Pulmonary artery endothelial cell (primary cell): ENCODE measurements around the gene CAMTA1. TPM values are rescaled to one million over a fixed set of nuclear protein-coding genes. Genes with fewer than 3 reads are reported as not detected.

Source experiments
- DNase-seq: peaks from one replicate; pipeline ENCODE4 v3.0.0-alpha.2; 2011; ENCODE audit warnings: low read depth, low spot score
- total RNA-seq: library from RNA; depleted of rRNA; stranded (reverse); fragments of >200 nt; gene quantifications from 2 replicates; pipeline ENCODE4 v1.2.3, GENCODE V29; 2014

The CAMTA1 gene
- total RNA-seq, 1 donor from 2014 or later = 54.0 TPM

DNA sequence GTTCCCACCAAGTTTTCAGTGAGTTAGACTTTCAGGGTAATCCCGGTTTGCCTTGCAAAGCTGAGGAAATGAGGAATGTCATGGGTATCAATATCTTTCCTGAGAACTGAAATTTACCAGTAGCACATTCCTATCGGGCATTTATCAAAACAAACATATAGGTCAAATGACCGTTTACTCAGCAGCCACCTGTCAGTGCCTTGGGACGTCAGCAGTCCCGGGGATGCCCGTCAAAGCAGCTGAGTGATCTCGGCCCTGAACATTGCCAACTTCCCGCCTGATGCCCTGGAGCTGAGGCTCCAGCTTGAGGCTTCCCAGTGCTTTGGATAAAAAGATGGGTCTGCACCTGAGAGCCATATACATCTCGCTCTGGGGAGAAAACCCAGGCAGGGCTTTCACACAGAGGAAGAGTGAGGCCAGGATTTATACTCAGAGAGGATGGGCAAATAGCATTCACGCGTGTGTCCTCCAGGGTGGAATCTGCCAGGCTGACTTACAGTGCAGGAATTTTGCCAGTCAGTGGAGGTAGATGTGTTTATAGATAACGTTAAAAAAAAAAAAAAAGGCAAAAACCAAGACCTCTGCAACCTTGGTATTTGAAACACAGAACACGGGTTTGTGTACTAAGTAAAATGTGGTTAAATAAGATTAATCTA lies 550.1 kb downstream of the CAMTA1 start:
- DNase-seq = no peak

DNA sequence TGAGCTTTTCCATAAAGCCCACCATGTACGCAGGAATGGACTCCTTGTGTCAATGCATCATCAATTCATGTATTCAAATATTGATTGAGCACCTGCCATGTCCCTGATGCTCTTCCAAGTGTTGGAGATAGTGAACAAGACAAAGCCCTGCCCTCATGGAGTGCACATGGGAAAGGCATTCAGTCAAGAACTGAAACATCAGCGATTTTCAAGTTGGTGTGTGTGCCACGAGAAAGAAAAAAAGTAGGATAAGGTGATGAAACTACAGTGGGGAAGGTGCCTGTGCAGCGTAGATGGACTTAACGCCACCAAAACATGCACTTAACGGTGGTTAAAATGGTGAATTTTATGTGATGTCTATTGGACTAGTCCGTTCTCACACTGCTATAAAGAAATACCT lies 553.2 kb downstream of the CAMTA1 start:
- DNase-seq = no peak

DNA sequence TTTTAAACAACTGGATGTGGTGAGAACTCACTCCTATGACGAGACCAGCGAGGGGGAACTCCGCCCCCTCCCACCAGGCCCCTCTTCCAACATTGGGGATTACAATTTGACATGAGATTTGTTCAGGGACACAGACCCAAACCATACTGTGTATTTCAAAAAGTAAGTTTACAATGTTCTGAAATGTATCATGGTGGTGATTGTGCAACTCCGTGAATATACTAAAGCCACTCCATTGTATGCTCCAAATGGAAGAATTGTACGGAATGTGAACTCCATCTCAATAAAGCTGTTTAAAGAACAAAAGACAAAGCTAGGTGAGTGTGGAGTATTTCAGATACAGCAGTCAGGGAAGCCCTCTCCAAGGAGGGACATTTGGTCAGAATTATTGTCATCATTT lies 553.8 kb downstream of the CAMTA1 start:
- DNase-seq = no peak

DNA sequence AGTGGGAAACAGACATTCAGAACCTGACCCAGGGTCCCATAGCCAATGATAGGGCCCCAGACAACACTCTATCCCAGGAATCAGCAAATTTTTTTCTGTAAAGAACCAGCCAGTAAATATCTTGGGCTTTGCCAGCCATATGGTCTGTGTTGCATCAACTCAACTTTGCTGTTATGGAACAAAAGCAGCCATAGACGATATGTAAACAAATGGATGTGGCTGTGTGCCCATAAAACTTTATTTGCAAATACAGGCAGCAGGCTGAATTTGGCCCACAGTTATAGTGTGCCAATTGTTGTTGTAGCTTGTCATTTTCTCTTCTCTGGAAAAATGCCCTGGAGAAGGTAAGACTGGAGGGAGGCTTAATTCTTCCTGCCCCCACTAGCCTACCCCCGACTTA lies 554.7 kb downstream of the CAMTA1 start:
- no peak for DNase-seq

DNA sequence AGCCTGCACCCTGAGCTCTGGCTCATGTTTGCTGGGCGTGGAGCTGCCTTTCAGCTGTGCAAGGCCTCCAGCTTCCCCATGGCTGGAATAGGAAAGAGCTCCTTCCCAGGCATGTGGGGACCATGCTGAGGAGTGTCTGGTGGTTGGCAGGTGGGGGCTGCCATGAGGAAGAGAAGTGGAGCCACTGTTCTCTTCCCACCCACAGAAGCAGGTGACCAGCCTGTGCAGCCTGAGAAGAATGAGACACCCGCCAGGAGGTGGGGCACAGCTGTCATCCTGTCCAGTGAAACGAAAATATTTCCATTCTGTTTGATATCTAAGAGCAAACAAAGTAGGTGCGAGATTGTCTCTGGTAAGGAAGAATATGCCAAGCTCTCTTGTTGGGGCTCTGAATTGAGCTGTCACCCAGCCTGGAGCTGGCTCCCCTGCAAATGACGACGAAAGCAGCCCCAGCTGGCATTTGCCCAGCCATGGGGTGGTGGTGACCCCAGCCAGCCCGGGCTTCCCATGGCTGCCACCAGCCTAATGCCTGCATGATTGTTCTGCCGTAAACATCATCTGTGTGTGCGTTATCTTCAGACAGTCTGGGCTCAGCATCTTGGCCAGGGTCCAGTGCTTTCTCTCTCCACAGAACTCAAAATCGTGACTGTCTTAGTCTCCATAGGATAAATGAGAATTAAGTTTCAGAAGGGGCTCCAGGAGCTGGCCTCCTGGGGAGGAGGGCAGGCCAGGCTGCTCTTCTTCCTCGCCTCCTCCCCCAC lies 556.1 kb downstream of the CAMTA1 start:
- no peak for DNase-seq

DNA sequence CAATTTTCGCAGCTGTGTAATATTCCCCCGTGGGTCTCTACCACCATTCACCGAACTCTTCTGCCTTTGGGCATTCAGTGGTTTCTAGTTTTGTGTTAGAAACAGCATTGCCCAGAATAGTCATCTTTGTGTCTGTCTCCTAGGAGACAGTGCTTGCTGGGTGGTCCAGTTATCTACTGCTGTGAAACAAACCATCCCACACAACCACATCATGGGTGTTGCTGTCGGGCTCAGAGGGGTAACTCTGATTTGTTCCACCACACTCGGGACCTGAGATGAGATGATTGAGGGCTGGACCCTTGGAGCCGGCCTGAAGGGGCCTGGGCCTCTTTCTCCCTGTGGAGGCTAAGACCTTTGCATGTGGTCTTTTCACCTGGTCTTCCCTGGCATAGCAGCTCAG lies 558.6 kb downstream of the CAMTA1 start:
- no peak for DNase-seq

DNA sequence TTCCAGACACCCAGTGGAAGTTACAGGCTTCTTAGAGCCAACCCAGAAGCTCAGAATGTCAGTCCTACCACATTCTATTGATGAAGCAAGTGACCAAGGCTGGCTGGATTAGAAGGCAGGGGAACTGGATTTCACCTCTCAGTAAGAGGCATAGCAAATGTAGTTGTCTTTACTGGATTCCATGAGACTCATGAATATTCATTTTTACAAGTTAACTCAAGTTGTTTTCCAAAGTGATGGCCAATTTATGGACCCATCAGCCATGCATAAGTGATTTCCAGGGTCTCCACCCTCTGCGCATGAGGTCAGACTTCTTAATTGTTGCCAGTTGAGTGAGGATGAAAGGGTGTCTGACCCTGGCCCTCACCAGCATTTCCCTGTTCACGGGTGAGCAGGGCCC lies 559.0 kb downstream of the CAMTA1 start:
- no peak for DNase-seq

DNA sequence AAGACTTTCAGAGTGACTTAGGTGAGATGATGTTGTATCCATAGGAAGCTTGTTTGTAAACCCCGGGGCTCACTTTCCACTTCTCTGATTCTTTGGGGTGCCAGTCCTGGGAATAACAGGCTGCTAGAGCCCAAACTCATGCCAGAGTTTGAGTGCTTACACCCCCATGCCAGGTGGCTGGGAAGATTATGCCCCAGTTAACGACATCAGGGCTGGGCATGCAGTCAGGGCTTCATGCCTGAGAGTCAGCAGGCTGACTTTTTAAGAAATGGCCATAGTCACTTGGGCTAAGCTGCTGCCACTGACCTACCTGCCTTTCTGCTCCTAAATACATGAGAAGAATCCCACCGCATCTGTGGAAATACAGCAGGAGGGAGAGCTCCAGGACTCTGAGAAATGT lies 560.3 kb downstream of the CAMTA1 start:
- DNase-seq = no peak

DNA sequence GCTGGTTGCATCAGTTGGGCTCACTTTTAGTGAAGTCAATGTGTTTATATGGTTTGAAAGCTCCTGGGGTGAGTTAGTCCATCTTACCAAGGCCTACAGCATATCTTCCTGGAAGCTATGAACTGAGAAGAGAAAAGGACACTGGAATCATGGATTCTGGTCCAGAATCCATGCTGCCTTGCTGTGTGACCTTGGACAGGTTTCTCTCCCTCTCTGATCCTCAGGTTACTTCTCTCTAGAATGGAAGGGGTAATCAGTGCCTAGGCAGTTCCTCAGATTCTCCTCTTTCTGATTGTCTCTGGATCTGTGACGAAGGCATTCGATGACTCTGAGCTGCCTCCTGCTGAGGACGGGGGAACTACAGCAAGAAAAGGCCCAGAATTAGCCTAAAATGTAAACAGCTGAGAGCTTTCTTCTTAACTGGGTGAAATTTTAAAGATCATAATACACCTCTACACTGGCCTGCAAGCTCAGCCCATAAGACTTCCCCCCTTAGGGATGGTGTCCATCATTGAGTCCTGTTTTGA lies 560.9 kb downstream of the CAMTA1 start:
- DNase-seq = no peak

DNA sequence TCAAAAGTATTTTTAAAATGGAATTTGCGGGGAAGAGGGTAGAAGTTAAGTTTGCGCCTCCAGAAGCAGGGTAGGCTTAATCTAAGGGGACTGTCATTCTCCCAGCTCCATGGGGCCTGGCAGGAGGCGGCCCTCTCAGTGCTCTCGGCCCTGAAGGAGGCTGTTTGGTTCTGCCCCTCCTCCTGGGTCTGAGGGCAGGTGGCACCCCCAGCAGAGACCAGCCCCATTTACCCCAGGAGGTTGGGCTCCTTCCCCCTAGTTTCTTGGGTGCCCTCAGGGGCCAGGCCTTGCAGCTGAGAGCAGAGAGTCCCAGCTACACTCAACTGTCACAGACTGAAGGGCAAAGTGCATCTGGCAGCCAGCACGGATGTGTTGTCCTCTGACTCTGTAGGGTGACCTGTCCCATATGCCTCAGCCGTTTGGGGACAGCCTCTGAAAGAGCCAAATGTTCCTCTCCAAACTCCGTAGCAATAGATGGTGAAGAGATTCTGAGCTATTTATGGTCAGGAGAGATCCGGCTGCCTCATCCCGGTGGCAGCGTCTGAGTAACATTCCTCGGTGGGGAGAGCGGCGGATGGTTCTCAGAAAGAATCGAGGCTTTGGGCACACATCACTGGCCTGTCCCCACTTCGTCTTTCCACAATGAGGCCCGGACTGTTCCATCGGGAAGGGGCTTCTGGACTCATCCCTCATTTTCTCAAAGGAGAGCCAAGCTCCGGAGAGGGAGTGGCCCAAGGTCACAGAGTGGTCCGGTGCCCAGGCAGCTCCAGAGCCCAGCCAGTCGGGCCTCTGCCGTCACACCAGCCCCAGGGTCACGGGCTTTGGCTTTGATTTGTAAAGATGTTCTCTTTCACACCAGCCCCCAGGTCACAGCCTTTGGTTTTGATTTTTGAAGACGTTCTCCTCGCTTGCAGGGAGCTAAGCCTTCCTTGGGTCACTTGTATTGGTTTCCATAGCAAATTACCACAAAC lies 561.6 kb downstream of the CAMTA1 start:
- DNase-seq = no peak

DNA sequence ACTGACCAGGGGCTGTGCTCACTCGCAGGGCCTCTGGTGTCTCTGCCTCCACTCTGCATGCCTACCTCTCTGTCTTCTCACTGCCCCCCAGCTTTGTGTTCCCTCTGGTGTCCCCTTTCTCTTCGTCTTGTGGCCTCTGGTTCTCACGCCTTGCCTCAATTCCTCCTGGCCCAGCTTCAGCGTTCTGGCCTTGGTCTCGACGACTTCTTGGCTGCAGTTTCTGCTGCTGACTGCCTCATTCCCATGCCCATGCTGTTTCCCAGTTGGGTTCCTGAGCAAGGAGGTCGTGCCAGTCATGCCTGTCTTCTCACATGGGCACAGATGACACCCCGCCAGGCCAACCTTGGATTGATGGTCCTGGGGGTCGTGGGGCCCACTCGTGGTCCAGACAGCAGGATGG lies 562.8 kb downstream of the CAMTA1 start:
- DNase-seq = no peak

DNA sequence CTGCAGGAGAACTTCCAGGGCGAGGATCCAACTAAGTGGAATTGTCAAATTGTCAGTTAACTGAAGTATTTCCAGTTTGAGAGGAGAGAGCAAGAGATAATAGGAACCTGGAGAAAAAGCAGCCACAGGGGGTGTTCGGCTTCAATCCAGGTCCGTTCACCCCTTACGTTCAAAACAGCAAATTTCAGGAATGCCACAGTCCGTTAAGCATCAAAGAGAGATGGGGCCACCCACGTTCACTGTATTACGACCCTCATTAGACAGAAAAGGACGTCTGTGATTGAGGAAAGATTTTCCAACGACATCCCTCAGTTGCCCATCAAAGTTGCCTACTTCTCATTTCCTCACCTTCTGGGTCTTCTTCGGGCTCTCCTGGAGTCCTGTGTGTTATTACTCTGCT lies 563.3 kb downstream of the CAMTA1 start:
- no peak for DNase-seq

DNA sequence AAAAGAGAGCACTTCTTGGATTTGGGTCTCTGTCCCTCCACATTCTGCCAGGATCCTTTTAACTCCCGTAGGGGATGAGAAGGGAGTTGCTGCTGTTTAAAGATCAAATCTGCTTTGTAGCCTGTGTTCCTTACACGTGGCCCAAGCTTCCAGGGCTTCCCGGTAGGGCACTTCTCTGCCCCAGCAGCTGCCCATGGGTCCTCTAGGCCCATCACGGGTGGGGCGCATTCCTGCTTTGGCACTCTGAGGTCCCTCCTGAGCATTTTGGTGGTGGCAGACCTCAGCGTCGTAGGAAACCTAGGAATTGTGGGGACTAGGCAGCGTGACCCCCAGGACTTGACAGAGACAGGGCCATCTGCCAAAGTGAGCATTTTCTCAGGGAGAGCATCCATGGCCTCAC lies 565.5 kb downstream of the CAMTA1 start:
- no peak for DNase-seq

DNA sequence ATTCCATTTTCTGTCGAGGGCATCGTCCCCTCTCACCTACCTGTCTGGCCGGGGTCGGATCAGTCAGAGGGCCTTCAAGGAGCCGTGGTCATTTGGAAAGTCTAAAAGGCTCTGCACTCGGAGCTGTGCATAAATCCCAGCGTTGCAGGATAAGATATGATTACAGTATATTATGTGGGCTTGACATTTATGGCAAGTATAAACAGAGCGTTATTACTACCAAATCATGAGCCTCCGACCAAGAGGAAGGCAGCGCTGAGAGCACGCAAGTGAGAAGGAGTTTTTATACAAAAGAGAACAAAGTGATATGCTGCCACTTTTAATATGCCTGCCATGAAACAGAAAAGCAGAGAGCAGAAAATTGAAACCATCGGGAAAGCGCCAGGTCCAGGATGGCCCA lies 566.4 kb downstream of the CAMTA1 start:
- DNase-seq = no peak

DNA sequence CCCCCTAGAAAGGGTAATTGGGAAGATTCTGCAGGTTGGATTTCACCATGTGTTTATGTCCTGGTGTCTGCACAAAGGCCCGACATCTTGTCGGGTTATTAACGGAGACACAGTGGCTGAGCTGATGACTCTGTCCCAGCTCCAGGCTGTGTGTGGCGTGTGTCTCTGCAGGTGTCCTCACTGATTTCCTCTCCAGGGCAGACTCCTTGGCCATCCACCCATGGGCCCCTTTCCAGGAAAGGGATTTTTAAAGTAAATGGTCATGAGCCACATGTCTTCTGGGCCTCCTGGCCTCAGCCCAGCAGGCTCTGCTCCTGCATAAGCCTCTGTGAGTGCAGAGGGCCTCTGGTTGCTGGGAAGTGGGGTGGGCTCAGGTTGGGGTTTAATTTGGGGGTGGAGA lies 567.1 kb downstream of the CAMTA1 start:
- DNase-seq = no peak

DNA sequence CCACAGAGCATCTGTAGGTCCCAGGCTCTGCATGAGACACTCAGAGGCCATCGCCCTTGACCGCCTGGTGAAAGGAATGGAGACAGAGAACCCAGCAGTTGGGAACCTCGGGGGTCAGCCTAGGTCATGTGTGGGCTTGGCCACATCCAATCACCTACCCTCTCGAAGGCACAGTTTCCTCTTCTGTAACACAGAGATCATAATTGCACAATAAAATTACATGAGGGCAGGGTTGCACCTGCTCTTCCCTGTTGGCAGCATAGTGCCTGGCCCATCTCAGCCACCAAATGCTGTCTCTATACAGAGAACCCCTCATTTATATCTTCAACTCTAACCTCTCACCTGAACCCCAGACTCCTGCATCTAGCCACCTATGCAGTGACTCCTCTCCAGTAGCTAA lies 567.7 kb downstream of the CAMTA1 start:
- no peak for DNase-seq

DNA sequence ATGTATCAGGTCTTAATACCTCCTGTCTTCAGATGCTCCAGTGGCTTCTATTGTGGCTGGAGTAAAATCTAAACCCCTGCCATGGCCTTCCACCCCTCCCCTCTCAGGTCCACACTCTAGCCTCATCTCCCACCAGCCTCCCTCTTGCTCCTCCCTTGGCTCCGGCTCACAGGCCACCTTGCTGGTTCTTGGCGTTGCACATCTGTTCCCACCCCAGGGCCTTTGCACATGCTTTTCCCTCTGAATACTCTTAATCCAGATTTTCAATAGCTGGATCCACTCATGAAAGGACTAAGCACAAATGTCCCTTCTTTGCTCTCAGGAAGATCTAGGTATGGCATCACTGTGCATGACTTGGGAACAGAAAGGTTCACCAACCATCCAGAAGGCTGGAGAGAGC lies 570.4 kb downstream of the CAMTA1 start:
- DNase-seq = no peak

DNA sequence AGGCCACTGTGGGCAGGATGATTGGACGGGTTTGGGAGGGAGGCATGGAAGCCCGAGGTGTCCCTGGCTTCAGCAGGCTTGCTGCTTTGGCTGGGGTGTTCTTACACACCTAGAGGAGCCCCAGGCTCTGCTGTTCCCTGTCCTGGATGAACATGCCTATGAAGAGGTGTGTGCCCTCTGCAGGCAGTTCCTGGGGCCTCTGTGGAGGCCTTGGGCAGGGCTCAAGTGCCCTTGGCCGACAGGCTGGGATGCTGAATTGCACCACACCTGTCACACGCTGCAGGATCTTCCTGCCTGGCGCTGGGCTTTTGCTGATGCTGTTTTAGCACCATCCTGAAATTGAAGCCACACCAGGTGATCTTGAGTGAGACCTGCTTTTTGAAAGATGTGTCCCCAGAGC lies 570.8 kb downstream of the CAMTA1 start:
- no peak for DNase-seq

DNA sequence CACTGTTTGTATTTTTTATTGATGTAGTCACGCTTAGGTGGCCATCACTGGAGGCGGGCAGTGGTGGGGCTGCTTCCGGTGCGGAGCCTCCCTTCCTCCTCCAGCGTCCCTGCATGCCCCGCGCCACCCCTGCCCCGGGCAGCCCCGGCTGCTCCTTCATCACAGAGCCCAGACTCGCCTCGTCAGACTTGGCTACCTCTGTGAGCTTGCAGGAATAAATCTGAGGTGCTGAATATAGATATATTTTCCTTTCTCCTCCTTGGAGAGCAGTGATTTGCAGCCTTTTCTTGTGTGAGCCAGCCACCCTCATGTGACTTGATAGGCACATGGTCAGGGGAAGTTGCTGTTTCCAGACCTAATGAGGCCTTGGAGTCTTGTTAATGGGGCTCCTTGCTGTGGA lies 573.2 kb downstream of the CAMTA1 start:
- no peak for DNase-seq

DNA sequence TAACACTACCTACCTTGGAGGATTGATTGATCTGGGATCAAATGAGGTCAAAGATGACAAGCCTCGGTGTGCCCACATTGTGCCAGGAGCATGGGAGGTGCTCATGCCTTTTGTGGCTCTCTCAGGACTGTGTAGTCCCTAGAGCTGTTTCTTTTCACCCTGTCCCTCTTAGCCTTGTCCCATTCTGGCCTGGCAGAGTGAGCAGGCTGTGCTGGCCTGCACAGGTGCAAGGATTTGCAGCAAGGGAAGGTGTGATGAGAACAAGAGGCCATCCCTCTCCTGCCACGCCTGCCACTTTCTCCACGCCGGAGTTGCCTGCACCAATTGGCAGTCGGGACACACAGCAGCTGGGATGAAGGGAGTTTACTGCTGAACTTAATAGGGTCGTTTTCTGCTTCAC lies 575.3 kb downstream of the CAMTA1 start:
- DNase-seq = no peak

DNA sequence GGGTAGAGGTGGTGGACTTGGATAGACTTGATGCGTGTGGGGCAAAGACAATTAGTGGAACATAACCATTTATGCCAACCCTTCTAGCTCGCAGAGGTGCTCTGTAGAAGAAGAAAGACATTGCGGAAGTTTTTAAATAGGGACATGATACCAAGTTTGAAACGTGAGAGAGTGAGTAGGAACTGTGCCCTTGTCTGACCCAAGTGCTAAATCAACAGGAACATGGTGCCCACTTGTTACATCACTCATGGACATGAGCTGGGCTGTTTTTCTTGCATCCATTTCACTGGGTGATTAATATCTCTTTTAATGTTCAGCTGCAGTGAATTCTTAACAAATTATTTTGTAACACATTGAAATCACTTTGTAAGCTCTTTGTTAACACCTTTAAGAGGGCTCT lies 577.7 kb downstream of the CAMTA1 start:
- DNase-seq = no peak

DNA sequence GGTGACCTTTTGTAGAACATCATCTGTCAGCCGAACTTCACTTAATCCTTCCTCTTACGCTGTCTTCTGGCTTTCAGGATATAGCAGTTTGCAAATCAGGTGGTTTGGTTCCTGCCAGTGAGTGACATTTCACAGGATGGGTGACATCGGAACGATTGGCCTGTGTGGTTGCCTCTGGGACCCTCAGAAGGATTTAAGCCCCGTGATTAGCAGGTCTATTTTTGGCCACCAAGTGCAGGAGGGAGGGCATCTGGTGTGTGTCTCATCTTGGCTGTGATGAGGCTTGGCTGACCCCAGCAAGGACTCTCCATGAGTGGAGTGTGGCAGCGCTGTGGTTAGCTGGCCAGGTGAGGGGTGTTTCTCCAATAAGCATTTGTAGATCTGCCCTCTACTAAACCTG lies 578.2 kb downstream of the CAMTA1 start:
- DNase-seq = no peak
